Stimulated activated CD8-positive, alpha-beta memory T cell treated with anti-CD3 and anti-CD28 coated beads, Interleukin-7, amount 100 ng/mL, for 1 hour (primary cell): ENCODE measurements around the gene TEX29.

Experiments used
- DNase-seq, 2 donors: peaks; one replicate each; pipeline ENCODE4 v3.0.0-alpha.2; 2020; ENCODE audit warnings: low read depth in 2 of 2

TEX29 gene

DNA sequence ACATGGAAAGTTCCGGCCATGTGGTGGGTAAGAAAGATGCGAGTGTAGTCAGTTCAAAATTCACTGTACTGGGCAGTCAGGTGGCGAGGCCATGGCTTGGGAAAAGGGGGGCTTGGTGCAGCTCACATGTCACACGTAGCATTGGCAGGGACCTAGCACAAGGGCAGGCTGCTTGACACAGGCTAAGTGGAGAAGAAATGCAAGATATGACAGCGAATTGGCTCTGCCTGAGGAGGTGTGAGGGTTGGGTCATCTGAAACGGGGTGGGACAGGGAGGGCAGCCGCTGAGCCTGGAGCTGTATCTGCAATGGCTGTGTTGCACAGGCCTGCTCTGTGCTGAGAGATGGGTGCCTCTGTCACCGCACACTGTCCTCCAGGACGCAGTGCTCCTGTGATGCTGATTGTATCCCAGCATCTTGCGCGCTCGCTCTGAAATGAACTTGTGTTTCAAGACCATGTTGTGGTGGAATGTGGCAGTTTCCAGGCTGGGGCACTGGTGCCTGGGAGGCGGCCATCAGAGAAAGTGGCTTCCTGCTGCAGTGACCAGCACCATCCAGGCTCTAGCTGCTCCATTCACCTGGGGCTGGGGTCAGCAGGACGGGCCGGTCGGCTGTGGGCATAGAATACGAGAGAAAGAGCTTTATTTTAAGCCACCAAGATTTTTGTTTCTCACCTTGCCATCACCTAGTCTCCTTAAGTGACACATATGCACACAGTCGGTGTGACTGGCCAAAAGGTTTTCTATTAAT, 70.3 kb downstream of the TEX29 start:
- DNase-seq, result no peak

DNA sequence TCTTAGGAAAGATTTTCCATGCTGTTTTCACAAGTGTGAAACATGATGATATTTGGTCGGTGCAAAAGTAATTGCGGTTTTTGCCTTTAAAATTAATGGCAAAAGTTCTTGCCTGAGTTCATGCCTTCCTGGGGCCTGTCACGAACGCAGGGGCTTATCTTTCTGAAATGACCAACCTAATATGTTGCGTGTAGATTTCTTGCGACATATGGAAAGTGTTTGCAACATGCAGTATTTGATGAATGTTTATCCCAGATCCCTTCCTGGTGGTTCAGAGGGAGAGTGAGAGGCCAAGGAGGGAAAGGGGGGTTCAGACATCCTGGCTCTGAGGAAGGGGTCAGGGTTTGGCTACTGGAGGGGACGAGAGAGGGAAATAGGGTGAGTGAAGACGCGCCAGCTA, 72.0 kb downstream of the TEX29 start:
- no peak for DNase-seq

DNA sequence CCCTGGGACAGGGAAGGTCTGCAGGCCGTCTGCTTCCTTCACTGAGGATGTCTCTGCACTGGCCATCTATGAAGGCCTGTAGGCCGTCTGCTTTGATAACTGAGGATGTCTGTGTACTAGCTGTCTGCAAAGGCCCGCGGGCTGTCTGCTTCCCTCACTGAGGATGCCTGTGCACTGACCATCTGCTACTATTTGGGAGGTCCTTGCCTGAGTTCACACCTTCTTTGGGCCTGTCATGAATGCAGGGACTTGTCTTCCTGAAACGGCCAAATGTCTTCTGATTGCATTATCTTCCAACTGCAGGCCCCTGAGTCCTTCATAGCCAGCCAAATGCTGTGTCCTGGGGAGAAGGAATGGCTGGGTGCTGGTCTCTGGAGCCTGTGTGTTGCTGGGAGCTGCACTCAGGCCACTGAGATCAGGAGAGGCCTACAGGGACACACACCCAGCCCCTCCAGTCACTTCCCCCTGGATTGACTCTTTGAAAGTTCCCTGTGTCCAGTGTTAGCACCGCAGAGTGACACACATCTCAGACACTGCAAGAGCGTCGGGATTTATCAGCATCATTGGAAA, 72.9 kb downstream of the TEX29 start:
- no peak for DNase-seq
